Endothelial cell (in vitro differentiated cells): ENCODE measurements around the gene CD86. TPM values are rescaled to one million over a fixed set of nuclear protein-coding genes. Genes with fewer than 3 reads are reported as not detected.

Experiments used
- DNase-seq: peaks from one replicate; pipeline ENCODE4 v3.0.0; 2021; ENCODE audit warnings: low spot score
- H3K27ac Mint-ChIP-seq: one replicate; pipeline ENCODE4 v1.8.0; 2021; ENCODE audit warnings: mixed read lengths, inconsistent platforms; ENCODE audit not compliant: unreplicated experiment
- H3K27me3 Mint-ChIP-seq: one replicate; pipeline ENCODE4 v1.8.0; 2021; ENCODE audit warnings: mild to moderate bottlenecking, moderate library complexity, mixed read lengths, inconsistent platforms; ENCODE audit not compliant: unreplicated experiment
- H3K36me3 Mint-ChIP-seq: one replicate; pipeline ENCODE4 v1.8.0; 2021; ENCODE audit warnings: mild to moderate bottlenecking, low read depth, mixed read lengths, inconsistent platforms; ENCODE audit not compliant: unreplicated experiment
- H3K4me1 Mint-ChIP-seq: one replicate; pipeline ENCODE4 v1.8.0; 2021; ENCODE audit warnings: mild to moderate bottlenecking, mixed read lengths, inconsistent platforms; ENCODE audit not compliant: unreplicated experiment
- H3K4me3 Mint-ChIP-seq: one replicate; pipeline ENCODE4 v1.8.0; 2021; ENCODE audit warnings: mild to moderate bottlenecking, mixed read lengths, inconsistent platforms; ENCODE audit not compliant: unreplicated experiment
- H3K9me3 Mint-ChIP-seq: one replicate; pipeline ENCODE4 v1.8.0; 2021; ENCODE audit warnings: mixed read lengths, inconsistent platforms; ENCODE audit not compliant: unreplicated experiment
- total RNA-seq: library from RNA; stranded (reverse); fragmentation: NEBNext Ultra II Directional; extraction: Animal tissue kit (Norgen Biotek cat#: 25700); gene quantifications from one replicate; pipeline ENCODE4 v1.2.1, GENCODE V29; 2021; ENCODE audit not compliant: unreplicated experiment
- TF ChIP-seq, protein P1 (sequence below): fragments of 200-600 bp; sonication (generic); IDR thresholded peaks from one replicate; pipeline ENCODE4 v1.5.0; 2021; ENCODE audit warnings: antibody characterized with exemption; ENCODE audit not compliant: unreplicated experiment

The CD86 gene
- total RNA-seq, 1 donor from 2014 or later: not detected

DNA sequence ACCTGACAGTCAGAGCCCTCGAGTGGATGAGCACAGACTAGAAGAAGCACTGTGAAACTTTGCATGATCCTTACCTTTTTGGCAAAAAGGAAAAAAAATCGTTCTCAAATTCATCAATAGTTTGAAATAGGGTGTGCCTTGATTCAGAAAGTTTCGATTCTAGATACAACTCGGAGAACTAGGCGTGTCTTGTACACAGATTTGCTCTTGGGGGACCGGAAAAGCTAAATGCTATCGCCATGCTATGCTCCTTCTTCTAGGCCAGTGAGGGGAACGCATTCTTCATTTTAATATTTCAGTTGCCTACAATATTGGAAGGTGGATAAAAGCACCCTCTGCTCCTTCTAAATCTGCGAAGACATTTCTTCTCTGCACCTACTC, 25.0 kb downstream of the CD86 start:
- Mint-ChIP-seq H3K4me3 (no peak overlapping the region), H3K27ac (no peak overlapping the region), H3K9me3 (no peaks in the 10 kb centered on the region), H3K27me3 (peaks cover 3% of the 10 kb centered on the region), H3K36me3 (no peaks in the 10 kb centered on the region), H3K4me1 (peaks cover 2% of the 10 kb centered on the region)
- DNase-seq: no peak
- TF ChIP-seq, protein P1, sequence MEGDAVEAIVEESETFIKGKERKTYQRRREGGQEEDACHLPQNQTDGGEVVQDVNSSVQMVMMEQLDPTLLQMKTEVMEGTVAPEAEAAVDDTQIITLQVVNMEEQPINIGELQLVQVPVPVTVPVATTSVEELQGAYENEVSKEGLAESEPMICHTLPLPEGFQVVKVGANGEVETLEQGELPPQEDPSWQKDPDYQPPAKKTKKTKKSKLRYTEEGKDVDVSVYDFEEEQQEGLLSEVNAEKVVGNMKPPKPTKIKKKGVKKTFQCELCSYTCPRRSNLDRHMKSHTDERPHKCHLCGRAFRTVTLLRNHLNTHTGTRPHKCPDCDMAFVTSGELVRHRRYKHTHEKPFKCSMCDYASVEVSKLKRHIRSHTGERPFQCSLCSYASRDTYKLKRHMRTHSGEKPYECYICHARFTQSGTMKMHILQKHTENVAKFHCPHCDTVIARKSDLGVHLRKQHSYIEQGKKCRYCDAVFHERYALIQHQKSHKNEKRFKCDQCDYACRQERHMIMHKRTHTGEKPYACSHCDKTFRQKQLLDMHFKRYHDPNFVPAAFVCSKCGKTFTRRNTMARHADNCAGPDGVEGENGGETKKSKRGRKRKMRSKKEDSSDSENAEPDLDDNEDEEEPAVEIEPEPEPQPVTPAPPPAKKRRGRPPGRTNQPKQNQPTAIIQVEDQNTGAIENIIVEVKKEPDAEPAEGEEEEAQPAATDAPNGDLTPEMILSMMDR: no peak

- Mint-ChIP-seq H3K9me3 (no peaks in the 10 kb centered on the region), H3K27ac (no peak overlapping the region), H3K27me3 (peaks cover 6% of the 10 kb centered on the region), H3K4me3 (no peak overlapping the region), H3K36me3 (no peaks in the 10 kb centered on the region), H3K4me1 (peaks cover 2% of the 10 kb centered on the region)
- DNase-seq: no peak
- TF ChIP-seq, protein P1: no peak
These were observed 26.5 kb downstream of the CD86 start for GRCh38 chr3:122081543-122082247.

DNA sequence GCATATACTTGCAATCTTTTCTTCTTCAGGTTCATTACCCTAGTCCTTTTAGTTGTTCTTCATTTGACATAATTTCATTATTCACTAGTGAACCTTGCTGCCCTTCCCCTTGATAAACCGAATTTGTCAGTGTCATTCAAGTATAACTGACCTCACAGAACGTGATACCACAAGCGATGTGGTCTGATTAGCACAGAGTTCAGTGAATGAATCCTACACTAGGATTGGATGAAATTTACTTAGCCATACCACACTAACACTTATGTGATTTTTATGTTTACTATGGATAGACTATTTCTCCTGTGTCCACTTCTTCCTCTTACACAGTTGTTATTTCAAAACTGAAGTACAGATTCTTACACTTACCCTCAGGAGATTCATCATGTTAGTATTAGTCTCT, 27.2 kb downstream of the CD86 start:
- Mint-ChIP-seq H3K9me3 (no peaks in the 10 kb centered on the region), H3K4me1 (peaks cover 2% of the 10 kb centered on the region), H3K36me3 (no peaks in the 10 kb centered on the region), H3K4me3 (no peak overlapping the region), H3K27ac (no peak overlapping the region), H3K27me3 (peaks cover 6% of the 10 kb centered on the region)
- TF ChIP-seq, protein P1: no peak
- DNase-seq: no peak

- TF ChIP-seq, protein P1: no peak
- Mint-ChIP-seq H3K9me3 (no peaks in the 10 kb centered on the region), H3K4me3 (no peak overlapping the region), H3K27me3 (peaks cover 3% of the 10 kb centered on the region), H3K36me3 (no peaks in the 10 kb centered on the region), H3K4me1 (no peaks in the 10 kb centered on the region), H3K27ac (no peak overlapping the region)
- DNase-seq: no peak
These were observed 29.6 kb downstream of the CD86 start for GRCh38 chr3:122084799-122085198.

- Mint-ChIP-seq H3K4me3 (no peak overlapping the region), H3K4me1 (no peaks in the 10 kb centered on the region), H3K27ac (no peak overlapping the region)
These were observed 30.5 kb downstream of the CD86 start for GRCh38 chr3:122085673-122086072.

More at GRCh38 chr3:122085673-122086072, 30.5 kb downstream of the CD86 start:
- Mint-ChIP-seq H3K36me3 (no peaks in the 10 kb centered on the region), H3K9me3 (no peaks in the 10 kb centered on the region), H3K27me3 (peaks cover 3% of the 10 kb centered on the region)
- TF ChIP-seq, protein P1: no peak
- DNase-seq: no peak
